Parathyroid adenoma (tissue), 2 donors: ENCODE results near the gene CYP4F12.

ENCODE experiments used
- H2AFZ ChIP-seq: fragments of 300-600 bp; sonication (generic); one replicate; pipeline ENCODE4 v1.7.0; 2017; ENCODE audit warnings: antibody characterized with exemption, mild to moderate bottlenecking
- H3K27ac ChIP-seq: fragments of 300-600 bp; sonication (generic); one replicate; pipeline ENCODE4 v1.7.0; 2017
- H3K27me3 ChIP-seq: fragments of 300-600 bp; sonication (generic); one replicate; pipeline ENCODE4 v1.7.0; 2017; ENCODE audit warnings: low read length; ENCODE audit not compliant: control insufficient read depth, insufficient read depth
- H3K36me3 ChIP-seq: fragments of 300-600 bp; sonication (generic); one replicate; pipeline ENCODE4 v1.7.0; 2017; ENCODE audit warnings: low read length; ENCODE audit not compliant: control insufficient read depth, insufficient read depth
- H3K4me1 ChIP-seq: fragments of 300-600 bp; sonication (generic); one replicate; pipeline ENCODE4 v1.7.0; 2017; ENCODE audit warnings: control low read depth
- H3K4me2 ChIP-seq: fragments of 300-600 bp; sonication (generic); one replicate; pipeline ENCODE4 v1.7.0; 2017; ENCODE audit warnings: low read length
- H3K4me3 ChIP-seq: fragments of 300-600 bp; sonication (generic); one replicate; pipeline ENCODE4 v1.7.0; 2017; ENCODE audit warnings: low read depth, low read length
- H3K79me2 ChIP-seq: fragments of 300-600 bp; sonication (generic); one replicate; pipeline ENCODE4 v1.7.0; 2017; ENCODE audit warnings: control low read depth
- H3K9ac ChIP-seq: fragments of 300-600 bp; sonication (generic); one replicate; pipeline ENCODE4 v1.7.0; 2017; ENCODE audit warnings: mild to moderate bottlenecking
- H3K9me3 ChIP-seq: fragments of 300-600 bp; sonication (generic); one replicate; pipeline ENCODE4 v1.7.0; 2017; ENCODE audit warnings: low read length; ENCODE audit not compliant: control insufficient read depth
- CTCF ChIP-seq: fragments of 300-600 bp; sonication (generic); IDR thresholded peaks from one replicate; pipeline ENCODE4 v1.7.0; 2017; ENCODE audit warnings: antibody characterized with exemption, mild to moderate bottlenecking
- donor health status: primary hyperparathyroidism.

The CYP4F12 gene

GRCh38 chr19:15727724-15728123, 54.8 kb downstream of the CYP4F12 start, which contains the start of gene OR10H2:
OR10H2 (plus strand) TSS chr19:15728024; CDS start chr19:15728044, 20 bp downstream.
- Histone ChIP-seq H3K27me3 (no peaks in the 10 kb centered on the region), H3K4me3 (no peak within 1 kb of the TSS), H3K36me3 (no peaks in the 10 kb centered on the region), H3K79me2 (no peaks in the 10 kb centered on the region), H3K9ac (no peak within 1 kb of the TSS), H3K9me3 (no peaks in the 10 kb centered on the region), H3K27ac (no peak within 1 kb of the TSS), H3K4me1 (no peaks in the 10 kb centered on the region), H2AFZ (no peak within 1 kb of the TSS), H3K4me2 (no peak within 1 kb of the TSS)
- no peak for TF ChIP-seq CTCF

GRCh38 chr19:15730538-15730937, 57.7 kb downstream of the CYP4F12 start:
- H3K9me3 ChIP-seq = no peaks in the 10 kb centered on the region

GRCh38 chr19:15732388-15732787, 59.5 kb downstream of the CYP4F12 start:
- Histone ChIP-seq H3K27me3 (no peaks in the 10 kb centered on the region), H3K36me3 (no peaks in the 10 kb centered on the region), H3K4me3 (no peak overlapping the region), H3K27ac (no peak overlapping the region), H3K4me2 (no peak overlapping the region), H3K9ac (no peak overlapping the region), H2AFZ (no peak overlapping the region), H3K9me3 (no peaks in the 10 kb centered on the region), H3K4me1 (no peaks in the 10 kb centered on the region), H3K79me2 (no peaks in the 10 kb centered on the region)
- TF ChIP-seq CTCF = no peak

More at GRCh38 chr19:15730538-15730937, 57.7 kb downstream of the CYP4F12 start:
- no peak overlapping the region for H3K4me2 ChIP-seq
- no peak for TF ChIP-seq CTCF
- no peaks in the 10 kb centered on the region for H3K79me2 ChIP-seq
- H3K4me3 ChIP-seq = no peak overlapping the region
- H2AFZ ChIP-seq = no peak overlapping the region
- no peak overlapping the region for H3K9ac ChIP-seq
- H3K36me3 ChIP-seq = no peaks in the 10 kb centered on the region
- H3K4me1 ChIP-seq = no peaks in the 10 kb centered on the region
- no peak overlapping the region for H3K27ac ChIP-seq
- H3K27me3 ChIP-seq = no peaks in the 10 kb centered on the region

GRCh38 chr19:15733895-15734294, 61.0 kb downstream of the CYP4F12 start:
- Histone ChIP-seq H3K79me2 (no peaks in the 10 kb centered on the region), H3K36me3 (no peaks in the 10 kb centered on the region), H3K4me2 (no peak overlapping the region), H3K27me3 (no peaks in the 10 kb centered on the region), H3K4me3 (no peak overlapping the region), H3K27ac (no peak overlapping the region), H3K9me3 (no peaks in the 10 kb centered on the region), H3K9ac (no peak overlapping the region), H2AFZ (no peak overlapping the region), H3K4me1 (no peaks in the 10 kb centered on the region)
- no peak for TF ChIP-seq CTCF

- Histone ChIP-seq H3K79me2 (no peaks in the 10 kb centered on the region), H3K4me3 (no peak within 1 kb of the TSS), H3K27me3 (peaks cover 6% of the 10 kb centered on the region), H3K4me2 (no peak within 1 kb of the TSS), H3K4me1 (no peaks in the 10 kb centered on the region), H3K9me3 (no peaks in the 10 kb centered on the region), H3K27ac (no peak within 1 kb of the TSS), H3K36me3 (no peaks in the 10 kb centered on the region), H2AFZ (no peak within 1 kb of the TSS), H3K9ac (no peak within 1 kb of the TSS)
- no peak for TF ChIP-seq CTCF
These were observed 64.8 kb downstream of the CYP4F12 start, which contains the start of gene OR10H3 for GRCh38 chr19:15737722-15738121. OR10H3 (plus strand) TSS chr19:15737985; CDS start chr19:15741393, 3,408 bp downstream.
